Stimulated activated naive CD4-positive, alpha-beta T cell (primary cell): ENCODE measurements around the gene GSAP.

Source experiments
- DNase-seq, 6 experiments: peaks; one replicate each; lab custom pipeline; 2025; lab: John Stamatoyannopoulos, UW

Gene GSAP

DNA sequence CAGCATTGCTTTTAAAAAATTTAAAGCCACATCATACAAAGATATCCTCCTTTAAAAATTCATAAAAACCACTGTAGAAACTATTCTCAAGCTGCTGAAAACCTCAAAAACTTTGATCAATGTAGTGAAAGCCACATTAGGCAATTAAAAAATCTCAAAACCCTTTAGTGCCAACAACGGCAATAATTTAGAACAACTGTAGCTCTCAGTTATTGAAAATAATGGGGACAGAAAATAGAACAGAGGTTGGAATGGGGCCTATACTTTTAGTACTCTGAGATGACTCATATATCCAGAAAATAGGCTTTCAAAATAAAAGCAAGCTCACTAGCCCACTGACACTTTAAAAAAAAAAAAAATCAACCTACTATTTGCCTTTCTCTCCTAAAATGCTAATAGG is 87.5 kb downstream of the GSAP start:
- peak in 1 of 6 experiments; percentile 18 for DNase-seq

DNA sequence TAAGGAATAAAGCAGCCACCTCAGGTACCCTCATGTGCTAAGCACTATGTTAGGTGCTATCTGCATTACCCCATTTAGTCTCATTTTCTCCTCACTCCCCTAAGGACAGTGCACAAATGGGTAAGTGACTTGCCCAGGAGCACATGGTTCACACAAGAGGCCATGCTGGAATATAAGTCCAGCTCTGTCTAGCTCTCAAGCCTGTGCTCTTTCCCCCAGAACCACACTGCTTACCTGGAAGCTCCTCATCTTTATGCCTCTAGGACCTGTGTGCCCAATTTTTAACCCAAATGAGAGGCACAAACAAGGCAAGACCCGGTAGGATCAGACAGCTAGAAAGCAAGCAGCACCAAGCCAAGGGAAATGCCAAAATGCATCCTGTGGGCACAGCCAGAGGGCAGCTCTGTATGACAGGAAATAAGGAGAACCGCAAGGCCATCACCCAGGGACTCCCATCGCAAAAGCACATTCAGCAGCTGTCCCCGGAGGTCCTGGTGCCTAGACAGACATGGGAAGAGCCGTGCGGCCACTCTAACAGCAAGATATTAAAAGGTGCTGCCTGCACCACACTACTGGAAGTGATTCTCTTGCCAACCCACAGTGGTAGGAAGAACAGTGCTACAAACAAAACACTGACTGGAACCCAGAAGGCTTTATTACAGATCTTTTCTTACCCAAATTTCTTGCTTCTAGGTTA is 88.1 kb downstream of the GSAP start:
- DNase-seq = peak in 2 of 6 experiments; percentile 8 to 25

DNA sequence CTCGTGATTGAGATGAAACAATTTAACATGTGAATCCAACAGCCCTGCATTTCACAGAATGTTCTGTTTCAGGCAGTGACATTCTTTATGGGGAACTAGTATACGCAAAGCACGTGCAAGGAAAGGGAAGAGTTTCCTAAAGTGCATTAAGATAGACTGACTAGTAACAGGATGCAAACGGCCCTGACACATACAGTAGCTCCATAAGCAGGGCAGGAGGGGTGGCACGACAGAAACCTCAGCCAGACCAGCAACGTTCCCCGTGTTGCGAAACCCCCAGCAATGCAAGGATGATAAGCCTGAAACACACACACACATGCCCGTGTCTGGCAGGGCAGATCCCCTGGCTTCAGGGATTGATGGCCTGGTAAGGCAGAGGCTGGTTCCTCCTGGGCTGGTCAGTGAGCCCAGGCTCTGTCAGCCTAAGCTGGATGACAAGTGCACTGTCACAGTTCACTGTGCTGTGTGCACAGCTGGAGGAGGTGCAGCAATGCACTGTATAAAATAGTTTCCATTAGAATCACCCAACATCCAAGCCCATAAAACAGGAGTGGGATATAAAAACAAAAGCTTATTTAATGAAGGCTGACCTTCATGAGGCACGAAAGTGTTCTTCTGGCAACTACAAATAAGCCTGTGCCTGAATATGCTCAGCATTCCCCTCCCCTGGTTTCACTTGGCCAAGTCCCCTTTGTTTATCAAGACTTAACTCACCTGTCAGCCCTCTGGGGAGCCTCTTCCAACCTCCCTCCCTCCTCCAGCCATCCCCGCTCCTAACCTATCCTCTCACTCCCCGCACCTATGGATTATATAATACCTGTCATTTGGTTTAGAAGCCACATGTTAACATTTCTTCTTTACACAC is 88.8 kb downstream of the GSAP start:
- no peak for DNase-seq

DNA sequence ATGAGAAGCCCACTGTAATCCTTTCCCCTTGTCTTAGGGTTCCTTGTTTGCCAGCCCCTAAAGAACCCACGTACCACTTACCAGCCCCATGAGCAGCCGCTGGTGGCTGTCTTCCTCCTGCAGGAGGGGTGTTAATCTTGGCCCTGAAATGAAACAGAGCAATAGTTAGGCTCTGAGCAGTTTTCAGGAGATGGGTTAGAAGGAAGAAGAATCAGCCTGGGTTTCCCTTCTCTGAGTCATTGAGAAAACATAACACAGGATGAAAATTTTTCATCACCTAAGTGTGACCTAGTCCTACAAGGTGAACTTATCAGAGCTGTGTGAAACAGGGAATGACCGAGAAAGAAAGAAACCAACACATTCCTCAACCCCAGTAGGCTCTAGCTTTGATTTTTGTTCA is 90.0 kb downstream of the GSAP start:
- no peak for DNase-seq

DNA sequence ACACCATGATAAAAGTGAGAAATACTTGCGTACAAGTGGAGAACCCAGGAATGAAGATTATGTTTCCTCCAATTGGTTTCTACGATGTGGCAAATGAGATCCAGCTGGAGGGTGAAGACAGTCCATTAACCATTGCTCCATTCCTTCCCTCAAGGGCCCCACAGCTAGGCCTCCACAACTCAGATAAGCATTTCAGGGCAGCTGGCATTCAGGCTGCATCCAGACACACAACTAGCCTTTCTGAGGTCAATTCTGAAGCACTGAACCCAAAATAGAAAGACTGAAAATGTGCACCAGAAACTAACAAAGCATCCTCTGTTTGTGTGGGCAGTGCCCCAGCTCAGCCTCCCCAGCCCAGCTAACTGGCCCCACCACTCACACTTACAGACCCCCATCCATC is 94.8 kb downstream of the GSAP start:
- DNase-seq = no peak

DNA sequence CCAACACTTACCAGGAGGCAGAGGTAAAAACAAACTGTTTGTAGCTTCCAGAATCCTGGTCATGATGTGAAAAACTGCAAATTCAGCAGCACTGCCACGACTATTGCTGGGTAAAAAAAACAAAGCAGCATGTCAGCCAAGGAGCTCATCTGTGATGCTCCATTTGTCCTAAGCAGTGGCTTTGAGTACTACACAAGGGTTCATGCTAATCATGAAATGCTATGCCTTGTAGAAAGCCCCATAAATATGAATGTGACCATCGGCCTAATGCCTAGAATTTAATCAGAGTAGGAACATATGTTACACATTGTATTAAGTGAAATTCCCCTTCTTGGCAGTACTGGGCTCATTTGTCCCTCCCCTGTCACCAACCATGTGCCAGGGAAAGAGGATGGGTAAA is 95.4 kb downstream of the GSAP start:
- DNase-seq = no peak

DNA sequence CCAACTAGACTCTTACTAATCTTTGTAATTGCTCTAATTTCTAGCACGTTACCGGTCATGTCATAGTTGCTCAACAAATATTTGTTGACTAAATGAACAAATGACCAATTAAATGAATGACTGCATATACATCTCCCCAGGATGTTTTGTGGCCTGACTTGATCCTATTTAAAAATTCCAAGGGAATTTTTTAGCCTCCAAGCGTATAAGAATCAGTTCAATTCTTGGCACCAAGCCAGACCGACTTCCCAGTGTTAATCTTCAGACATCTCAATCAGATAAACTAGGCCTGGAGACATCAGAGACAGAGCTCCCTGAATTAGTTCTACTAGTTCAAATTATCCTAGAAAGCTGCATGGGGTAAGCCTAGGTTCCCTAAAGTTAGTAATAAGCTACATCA is 96.0 kb downstream of the GSAP start:
- DNase-seq = no peak

DNA sequence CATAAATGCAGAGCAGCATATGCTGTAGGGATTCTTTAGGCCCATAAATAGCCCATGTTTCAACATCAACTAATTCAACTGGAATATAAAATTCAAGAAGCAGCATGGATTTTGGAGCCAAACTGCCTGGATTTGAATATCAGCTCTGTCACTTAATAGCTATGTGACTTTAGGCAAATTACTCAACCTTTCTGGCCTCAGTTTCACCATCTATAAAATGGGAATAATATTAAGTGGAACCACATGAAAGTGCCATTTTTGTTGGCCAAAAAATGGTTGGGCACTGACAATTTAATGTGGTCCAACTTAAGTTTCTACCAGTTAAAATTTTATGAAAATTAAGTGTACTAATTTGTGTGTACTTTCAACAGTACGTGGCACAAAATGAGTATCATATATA is 98.1 kb downstream of the GSAP start:
- no peak for DNase-seq

DNA sequence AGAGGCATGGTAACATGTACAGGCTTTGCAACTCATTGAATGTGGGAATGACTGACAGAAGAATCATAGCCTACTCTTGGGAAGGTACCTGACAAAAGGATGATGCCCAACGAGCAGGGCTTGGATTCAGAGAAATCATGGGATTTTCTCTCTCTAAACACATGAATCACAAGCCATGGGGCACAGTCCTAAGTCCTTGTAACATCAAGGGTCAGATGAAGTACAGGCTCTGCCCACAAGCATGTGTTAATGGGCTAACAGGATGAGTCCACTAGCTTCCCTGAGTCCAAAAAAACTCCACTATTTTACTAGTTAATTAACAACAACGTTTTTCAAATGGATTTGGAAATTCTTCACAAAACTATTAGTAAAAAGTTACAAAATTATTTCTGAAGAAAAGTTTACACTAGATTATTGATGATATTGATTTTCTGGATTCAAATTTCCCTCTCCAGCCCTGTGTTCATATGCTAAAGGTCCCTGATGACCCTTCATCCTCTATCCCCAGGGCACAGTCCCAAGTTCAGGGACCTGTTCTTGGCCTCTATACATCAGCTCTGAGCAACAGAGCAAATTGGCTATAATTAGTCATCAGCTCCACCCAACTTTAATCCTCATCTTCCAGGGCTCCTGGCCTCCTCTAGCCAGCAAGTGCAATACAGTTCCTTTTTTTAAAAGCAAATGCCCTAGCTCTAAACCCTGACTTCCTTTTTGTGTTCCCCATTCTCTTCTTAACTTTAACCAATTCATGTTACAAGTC is 99.8 kb downstream of the GSAP start:
- no peak for DNase-seq

DNA sequence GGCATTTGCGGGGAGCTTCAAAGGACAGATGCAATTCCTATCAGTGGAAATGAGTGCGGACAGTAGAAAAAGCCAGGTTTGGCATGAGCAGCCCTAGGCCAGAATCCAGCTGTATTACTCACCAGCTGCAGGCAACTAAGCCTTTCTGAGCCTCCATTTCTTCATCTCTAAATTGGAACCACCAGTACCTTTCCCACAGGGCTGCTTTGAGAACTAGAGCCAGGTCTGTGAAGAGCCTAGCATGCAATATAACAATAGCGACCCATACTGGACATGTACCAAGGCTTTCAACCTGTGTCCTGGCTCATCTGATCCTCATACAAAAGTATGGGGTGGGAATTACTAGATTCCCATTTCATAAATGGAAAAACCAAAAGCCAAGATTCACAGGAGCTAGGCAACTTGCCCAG is 101.0 kb downstream of the GSAP start:
- DNase-seq = no peak

DNA sequence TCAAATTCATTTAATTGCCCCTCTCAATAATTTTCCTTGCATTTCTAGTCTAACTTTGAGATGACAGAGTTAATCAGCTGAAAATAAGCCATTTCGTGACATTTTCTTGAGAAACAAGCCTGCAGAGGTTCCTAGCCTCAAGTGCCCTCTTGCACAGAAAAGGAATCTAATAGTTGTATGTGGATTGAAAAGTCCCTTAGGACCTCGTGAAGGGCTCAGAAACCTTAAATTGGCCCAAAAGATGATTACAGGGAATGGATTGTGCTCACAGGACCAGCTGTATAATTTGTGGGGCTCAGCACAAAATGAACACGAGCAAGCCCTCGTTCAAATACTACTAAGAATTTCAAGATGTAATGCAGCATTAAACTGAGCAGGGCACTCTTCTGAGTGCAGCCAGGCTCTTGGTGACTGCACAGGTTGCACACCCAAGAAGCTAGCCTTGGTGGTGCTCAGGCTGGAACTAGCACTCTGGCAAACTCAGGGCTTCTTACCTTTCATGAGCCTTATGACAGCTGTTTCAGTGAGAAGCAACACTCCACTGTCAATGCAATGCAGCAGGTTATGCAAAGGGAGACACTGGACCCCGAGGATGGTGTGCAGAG is 102.2 kb downstream of the GSAP start:
- no peak for DNase-seq

DNA sequence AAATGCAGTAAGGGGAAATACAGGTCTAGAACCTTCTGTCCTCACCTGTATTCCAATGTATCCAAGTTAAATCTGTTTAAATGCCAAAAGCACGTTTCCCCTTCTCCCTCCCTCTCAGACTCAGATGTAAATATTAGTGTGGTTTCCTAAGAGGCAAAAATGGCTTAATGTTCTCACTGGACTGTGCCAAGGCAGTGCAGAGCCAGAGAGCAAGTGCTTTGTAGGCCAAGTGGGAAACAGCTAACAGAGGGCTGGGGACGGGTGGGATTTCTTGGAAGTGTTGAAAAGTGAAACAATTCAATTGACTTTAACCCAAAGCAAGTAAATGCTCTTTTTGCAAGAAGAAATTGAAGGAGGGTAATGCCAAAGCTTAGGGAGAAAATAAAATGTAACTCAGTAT is 103.1 kb downstream of the GSAP start:
- DNase-seq = no peak

DNA sequence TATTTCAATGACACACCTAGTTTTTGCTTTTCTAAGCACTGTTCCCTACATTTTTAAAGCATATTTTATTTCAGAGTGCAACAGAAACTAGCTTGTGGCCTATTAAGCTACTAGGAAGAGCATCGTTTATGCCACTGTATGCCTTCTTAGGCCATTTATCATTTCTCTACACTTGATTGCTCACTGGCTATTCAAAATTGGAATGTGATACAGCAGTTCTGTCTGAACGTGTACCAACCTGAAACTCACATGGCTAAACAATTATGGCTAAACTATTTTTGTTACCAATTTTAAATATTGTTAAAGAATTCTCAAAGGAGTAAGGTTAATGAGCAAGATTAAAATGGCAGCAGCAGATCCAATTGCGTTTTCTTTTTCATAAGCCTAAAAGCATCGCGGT is 105.2 kb downstream of the GSAP start:
- no peak for DNase-seq

DNA sequence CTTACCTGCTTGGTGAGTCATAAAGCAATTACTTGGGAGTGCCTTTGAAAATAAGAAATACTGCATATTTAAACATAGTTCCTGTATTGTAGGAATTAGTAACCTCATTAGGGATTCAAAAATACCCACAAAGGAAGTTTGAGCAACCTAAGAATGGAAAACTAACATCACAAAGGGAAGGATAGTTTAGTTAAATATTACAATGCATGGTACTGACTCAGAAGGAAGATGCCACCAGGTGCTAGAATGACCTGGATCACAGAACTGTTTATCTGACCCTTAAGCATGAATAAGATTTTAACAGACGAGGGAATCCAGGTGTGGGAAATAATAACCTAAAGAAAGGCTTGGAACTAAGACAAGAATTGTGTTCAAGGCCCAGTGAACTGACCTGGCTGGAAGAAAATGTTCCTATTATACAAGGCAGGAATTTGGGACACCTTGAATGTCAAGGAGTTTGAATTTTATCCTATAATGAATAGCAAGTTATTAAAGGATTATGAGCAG is 106.4 kb downstream of the GSAP start:
- DNase-seq = no peak

DNA sequence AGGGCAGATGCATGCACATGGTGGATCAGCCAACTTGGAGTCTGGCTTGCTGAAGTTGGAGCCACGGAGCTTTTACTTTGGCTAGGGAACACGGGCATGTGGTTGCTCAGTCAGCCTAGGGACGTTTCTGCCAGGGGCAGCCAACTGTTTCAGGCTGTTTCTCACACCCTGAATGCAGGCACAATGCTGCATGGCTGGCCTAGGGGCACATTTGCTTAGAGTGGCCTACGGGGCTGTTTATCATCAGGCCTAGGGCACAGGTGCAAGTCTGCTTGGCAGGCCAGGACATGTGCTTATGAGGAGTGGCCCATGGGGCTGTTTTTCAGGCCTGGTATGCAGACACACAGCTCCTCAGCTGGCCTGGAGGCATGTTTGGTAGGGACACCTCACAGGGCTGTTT is 107.4 kb downstream of the GSAP start:
- DNase-seq = no peak

DNA sequence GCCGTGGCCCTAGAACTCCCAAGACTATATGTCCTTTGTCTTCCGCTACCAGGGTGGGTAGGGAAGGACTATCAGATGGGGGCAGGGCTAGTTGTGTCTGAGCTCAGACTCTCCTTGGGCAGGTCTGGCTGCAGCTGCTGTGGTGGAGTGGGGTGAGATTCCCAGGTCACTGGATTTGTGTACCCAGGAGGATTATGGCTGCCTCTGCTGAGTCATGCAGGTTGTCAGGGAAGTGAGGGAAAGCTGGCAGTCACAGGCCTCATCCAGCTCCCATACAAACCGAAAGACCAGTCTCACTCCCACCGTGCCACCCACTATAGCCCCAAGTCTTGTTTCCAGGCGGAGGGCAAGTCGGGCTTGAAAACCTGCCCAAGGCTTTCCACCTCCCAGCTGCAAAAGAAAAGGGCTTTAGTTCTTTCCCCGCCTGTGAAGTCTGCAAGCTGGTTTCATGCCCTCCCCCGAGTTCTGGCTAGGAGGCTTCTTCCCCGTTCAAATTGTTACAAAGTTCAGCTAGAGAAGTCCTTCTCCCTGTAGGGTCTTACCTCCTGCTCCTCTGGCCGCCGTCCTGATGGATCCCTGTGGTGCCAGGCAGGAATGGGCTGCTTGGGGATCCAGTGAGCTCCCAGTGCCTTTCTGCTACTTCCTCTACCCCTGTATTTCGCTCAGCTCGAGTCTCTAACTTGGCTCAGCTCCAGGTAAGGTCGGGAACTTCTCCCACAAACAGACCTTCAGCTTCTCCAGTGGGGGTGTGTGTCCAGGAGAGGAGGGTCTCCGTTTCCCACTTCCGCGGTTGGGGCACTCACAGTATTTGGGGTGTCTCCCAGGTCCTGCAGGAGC is 109.7 kb downstream of the GSAP start:
- no peak for DNase-seq

DNA sequence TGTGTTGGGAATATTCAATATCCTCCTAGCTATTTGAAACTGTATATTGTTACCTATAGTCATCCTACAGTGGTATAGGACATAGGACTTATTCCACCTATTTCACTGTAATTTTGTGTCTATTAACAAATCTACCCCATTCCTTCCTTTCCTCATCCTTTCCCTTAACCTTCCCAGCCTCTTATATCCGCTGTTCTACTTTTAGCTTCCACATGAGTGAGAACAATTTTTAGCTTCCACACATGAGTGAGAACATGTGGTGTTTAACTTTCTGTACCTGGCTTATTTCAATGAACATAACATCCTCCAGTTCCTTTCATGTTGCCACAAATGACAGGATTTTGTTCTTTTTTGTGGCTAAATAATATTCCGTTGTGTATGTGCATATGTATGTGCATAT is 120.6 kb downstream of the GSAP start:
- DNase-seq = no peak

DNA sequence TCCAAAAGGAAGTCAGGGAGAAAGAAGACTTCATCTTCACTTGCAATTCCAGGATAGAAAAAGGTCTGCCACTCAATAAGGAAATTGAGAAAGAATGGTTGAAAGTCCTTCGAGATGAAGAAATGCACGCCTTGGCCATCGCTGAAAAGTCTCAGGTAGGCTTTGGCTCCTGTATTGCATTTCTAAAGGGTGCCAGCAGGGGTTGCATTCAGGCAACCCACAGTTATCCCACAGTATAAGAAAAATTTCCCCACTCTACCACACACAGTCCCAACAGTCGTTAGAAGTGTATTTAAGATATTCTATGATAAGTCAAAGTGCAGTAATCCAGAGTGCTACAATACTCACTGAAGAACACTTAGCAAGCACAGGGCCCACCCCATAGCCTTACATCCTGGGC is 123.1 kb downstream of the GSAP start:
- DNase-seq = no peak

DNA sequence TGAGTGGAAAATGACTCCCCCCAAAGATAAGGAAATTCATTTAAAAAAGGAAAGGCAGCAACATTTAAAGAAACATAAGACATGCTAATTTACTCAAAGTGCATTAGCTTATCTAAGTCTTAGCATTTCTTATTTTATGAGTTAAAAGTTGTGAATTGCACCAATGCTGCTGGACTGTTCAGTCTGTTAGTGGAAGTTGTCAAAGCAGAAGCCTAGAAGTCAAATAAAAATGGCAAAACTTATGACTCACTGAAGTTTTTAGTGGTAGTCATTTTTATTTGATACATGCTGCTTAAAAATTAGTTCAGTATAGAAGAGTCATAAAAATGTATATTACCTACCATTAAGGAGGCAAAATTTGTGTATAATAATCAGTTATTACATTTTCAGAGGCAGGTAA is 125.7 kb downstream of the GSAP start:
- no peak for DNase-seq

DNA sequence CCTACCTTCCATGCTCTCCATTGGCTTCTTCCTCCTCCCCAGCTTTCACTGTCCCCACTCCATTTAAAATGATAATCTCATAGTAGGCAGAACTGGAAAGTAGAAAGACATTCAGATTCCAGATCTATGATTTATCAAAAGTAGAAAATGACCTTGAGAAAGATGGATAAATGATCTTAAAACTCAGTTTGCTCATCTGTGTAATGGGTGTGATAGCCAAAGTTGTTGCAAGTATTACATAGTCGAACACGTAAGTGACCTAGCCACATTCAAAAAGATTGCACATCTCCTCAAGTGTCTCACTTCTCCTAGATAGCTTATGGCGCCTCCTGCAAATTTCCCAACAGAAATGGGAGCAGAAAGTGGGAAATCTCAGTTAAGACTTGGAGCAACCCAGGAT is 126.8 kb downstream of the GSAP start:
- DNase-seq = no peak

DNA sequence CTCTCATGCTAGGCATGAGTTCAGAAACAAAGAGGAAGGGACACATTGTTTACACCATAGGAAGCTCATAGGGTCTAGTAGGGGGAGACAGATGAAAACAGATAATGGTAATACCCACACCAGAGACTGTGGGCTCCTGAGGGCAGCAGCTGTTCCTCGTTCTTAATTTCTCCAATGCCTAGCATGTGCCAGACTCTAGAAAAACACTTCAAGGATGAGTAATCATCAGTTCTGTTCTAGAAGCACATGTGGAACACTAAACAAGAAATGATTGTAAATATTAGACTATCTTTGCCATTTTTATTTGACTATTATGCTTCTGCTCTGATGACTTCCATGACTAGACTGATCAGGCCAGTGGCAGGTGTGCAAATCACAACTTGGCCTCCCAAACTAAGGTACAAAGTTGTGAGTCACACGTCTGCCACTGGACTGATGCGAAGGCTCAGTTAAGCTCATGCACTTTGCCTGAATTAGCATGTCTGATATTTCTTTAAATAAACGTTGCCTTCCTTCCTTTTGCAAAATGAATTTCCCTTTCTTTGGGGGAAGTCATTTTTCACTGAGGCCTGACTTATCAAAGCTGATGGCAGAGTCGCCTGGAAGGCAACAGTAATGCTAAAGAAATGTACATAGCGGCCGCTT is 127.4 kb downstream of the GSAP start:
- no peak for DNase-seq
